LNCaP clone FGC (cell line): Measurements from ENCODE around the gene PRKCH.

Experiments
- DNase-seq: peaks from one replicate; pipeline ENCODE4 v3.0.0-alpha.2; 2011; ENCODE audit warnings: low read depth
- H3K4me3 ChIP-seq: 2 replicates; pipeline ENCODE4 v1.5.1; 2011; ENCODE audit warnings: mild to moderate bottlenecking, low read depth, low read length, control low read depth
- TF ChIP-seq, protein P1 (sequence below): IDR thresholded peaks from 2 replicates; pipeline ENCODE4 v1.5.1; 2012; ENCODE audit warnings: mild to moderate bottlenecking; ENCODE audit not compliant: control insufficient read depth, insufficient read depth; ENCODE audit errors: extremely low read depth

Gene PRKCH

DNA sequence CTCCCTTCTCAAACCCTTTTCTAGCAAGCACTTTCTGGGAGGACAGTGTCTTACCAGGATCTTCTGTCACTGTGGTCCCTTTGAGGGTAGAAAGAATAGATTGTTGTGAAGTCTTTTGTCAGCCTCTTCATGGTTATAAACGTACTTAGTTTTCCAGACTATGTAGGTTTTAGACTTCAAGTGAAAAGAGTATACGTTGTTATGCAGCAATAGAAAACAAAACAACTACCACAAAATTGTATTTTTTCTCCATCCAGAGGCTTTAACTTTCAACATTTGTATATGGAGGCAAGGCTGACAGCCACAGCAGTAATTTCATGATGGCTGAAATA is 23.7 kb downstream of the PRKCH start:
- no peak overlapping the region for H3K4me3 ChIP-seq
- TF ChIP-seq, protein P1, sequence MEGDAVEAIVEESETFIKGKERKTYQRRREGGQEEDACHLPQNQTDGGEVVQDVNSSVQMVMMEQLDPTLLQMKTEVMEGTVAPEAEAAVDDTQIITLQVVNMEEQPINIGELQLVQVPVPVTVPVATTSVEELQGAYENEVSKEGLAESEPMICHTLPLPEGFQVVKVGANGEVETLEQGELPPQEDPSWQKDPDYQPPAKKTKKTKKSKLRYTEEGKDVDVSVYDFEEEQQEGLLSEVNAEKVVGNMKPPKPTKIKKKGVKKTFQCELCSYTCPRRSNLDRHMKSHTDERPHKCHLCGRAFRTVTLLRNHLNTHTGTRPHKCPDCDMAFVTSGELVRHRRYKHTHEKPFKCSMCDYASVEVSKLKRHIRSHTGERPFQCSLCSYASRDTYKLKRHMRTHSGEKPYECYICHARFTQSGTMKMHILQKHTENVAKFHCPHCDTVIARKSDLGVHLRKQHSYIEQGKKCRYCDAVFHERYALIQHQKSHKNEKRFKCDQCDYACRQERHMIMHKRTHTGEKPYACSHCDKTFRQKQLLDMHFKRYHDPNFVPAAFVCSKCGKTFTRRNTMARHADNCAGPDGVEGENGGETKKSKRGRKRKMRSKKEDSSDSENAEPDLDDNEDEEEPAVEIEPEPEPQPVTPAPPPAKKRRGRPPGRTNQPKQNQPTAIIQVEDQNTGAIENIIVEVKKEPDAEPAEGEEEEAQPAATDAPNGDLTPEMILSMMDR = no peak
- no peak for DNase-seq

DNA sequence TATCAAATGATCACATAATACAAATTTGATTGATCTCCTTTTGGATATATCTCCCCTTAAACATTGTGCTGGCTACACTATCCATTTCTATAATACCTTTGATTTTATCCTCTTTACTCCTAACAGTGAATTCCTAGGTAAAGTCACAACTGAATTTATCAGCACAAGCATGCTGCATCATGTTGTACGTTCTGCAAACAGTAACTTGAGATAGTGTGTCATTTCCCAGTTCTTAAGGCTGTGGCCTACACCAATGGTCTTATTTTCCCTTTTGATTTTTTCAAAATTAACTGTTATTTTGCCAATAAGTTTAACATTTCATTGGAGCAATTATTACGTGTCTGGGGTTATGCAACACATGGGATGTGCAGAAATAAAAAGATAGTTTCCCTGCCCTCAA is 24.8 kb downstream of the PRKCH start:
- TF ChIP-seq, protein P1 = no peak
- DNase-seq = no peak
- H3K4me3 ChIP-seq = no peak overlapping the region

DNA sequence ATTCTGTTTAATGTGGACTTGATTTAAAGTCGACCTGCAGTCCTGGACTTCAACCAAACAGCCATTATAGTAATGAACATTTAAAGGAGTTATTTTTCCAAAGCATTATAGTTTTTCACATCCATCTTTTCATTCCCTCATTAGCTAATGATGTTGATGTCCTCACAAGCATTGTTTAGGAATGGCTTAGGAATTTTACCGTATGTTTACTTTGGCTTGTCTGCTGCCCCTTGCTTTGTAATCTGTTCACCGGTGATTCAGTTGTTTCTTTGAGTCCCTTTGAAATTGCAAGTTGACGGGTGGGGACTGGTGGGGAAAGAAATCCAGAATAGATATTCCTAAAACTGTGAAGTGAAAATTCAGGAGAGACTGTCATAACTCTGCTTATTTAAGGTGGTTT is 25.4 kb downstream of the PRKCH start:
- TF ChIP-seq, protein P1 = no peak
- DNase-seq = no peak

DNA sequence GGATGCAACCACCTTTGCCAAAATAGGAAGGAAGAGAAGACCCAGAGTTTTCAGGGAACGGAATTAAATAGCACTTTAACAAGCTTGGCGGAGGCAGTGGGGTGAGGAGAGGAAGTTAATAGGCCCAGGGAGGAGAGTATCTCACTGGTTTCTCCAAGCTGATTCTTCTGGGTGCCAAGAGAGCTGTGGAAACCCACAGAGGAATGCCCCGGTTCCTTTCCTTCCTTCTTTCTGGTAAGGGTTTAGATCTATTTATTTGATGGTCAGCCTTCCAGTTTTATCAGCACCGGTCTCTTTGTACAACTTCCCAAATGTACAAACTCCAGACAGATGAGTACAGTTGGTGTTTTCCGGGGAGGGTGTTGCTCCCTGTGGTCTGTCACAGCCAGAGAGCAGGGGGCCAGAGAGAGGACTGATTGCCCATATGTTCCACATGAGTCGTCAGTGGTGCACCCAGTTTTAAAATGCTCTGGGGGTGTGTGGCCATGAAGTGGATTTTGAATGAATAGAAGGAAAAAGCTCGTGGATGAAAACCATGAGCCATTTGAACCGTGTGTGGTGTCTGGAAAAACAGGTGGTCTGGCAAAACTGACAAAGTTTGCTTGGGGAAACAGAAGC is 26.6 kb downstream of the PRKCH start:
- TF ChIP-seq, protein P1 = no peak
- H3K4me3 ChIP-seq = no peak overlapping the region
- no peak for DNase-seq

More for the DNA sequence above, 25.4 kb downstream of the PRKCH start:
- H3K4me3 ChIP-seq = no peak overlapping the region

DNA sequence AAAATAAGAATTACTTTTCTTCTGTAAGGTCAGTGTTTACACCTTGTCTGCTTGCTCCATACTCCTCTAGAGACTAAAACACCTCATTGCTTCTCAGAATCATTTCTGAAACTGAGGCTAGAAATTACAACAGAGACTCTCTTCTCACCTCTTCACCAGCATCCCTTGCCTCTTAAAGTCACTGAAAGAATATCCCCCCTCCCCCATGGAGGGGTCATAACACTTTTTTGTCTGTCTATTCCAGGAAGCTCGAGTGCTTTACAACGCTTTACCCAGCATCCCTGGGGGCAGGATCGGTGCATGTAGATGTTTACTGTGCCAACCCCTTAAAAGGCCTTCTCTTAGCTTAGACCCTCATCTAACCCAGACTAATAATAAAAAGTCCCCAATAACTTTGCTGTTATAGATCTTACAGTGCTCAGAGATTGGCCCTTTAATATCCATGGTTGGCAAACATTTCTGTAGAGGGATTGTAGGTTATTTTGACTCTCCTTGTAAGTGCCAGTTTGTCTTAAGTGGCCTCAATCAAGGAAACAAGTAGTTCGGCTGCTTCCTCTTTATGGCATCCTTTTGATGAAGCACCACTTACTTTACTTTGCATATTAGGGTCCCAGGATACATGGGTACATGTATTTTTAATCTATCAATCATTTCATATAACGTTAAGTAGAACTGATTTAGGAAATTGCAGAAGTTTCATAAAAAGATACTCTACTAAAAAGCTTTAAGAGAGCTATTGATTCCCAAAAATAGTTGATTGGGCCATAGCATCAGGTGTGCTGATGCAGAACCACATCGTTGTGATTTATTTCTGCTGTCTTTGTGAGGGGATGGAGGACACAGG is 29.3 kb downstream of the PRKCH start:
- TF ChIP-seq, protein P1 = no peak
- no peak overlapping the region for H3K4me3 ChIP-seq
- DNase-seq = no peak

DNA sequence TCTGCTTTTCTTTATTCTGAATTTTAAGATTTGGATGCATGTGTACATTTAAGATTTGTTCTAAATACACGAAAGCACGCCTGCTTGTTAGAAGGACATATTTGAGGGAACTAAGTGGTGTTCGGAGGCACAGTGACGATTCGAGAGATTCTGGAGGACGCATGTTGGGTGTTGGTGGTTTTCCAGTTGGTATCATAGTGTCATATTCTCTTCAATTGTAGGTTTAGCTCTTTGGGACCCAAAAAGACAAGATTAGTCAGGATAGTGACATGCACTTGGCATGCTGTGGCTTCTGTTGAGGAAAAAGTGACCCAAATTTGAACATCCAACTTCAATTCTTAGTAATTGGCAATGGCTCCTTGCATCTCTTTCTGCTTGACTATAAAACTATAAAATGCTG is 30.1 kb downstream of the PRKCH start:
- DNase-seq = no peak
- TF ChIP-seq, protein P1 = no peak
- H3K4me3 ChIP-seq = no peak overlapping the region
